Stomach (tissue), 9 donors: ENCODE measurements around the gene CHKB. TPM values are rescaled to one million over a fixed set of nuclear protein-coding genes. Genes with fewer than 3 reads are reported as not detected.

Experiments
- DNase-seq, 2 donors: peaks; one replicate each; pipeline versions ENCODE4 v3.0.0 to v3.0.0-alpha.2; 2013 to 2019
- H3K27ac ChIP-seq, 5 donors: fragments of 200-600 bp in 4 of 5; sonication (generic) in 4 of 5; one replicate each; pipeline ENCODE4 v1.5.1; 2013 to 2019; ENCODE audit warnings: mild to moderate bottlenecking in 1 of 5, moderate library complexity in 1 of 5
- H3K27me3 ChIP-seq, 3 donors: fragments of 200-600 bp; sonication (generic); one replicate each; pipeline ENCODE4 v1.5.1; 2017 to 2019; ENCODE audit warnings: mixed run types in 1 of 3
- H3K36me3 ChIP-seq, 4 donors: fragments of 200-600 bp; sonication (generic); 1 replicate in 3 of 4; 2 replicates in 1 of 4; pipeline ENCODE4 v1.5.1; 2016 to 2019
- H3K4me1 ChIP-seq, 4 donors: fragments of 200-600 bp; sonication (generic); one replicate each; pipeline ENCODE4 v1.5.1; 2016 to 2019
- H3K4me3 ChIP-seq, 4 donors: fragments of 200-600 bp; sonication (generic) in 3 of 4; one replicate each; pipeline ENCODE4 v1.5.1; 2016 to 2019; ENCODE audit warnings: mild to moderate bottlenecking in 1 of 4
- H3K9me3 ChIP-seq, 4 donors: fragments of 200-600 bp; sonication (generic); one replicate each; pipeline ENCODE4 v1.5.1; 2016 to 2019
- CTCF ChIP-seq, 7 experiments: fragments of 450-650 bp in 4 of 7; fragments of 200-600 bp in 3 of 7; sonication (generic) in 3 of 7; IDR thresholded peaks; one replicate each; pipeline ENCODE4 v1.5.1; 2016 to 2019; ENCODE audit warnings: antibody characterized with exemption in 7 of 7, control low read depth in 2 of 7, mild to moderate bottlenecking in 1 of 7
- EP300 ChIP-seq: sonication (generic); formaldehyde crosslinking; IDR thresholded peaks from one replicate; pipeline ENCODE4 v1.6.1; 2017; ENCODE audit warnings: antibody characterized with exemption
- POLR2A ChIP-seq, 4 donors: fragments of 450-650 bp; IDR thresholded peaks; one replicate each; pipeline ENCODE4 v1.6.1; 2016; ENCODE audit warnings: antibody characterized with exemption in 4 of 4, control low read depth in 2 of 4, mild to moderate bottlenecking in 1 of 4, moderate library complexity in 1 of 4
- POLR2AphosphoS5 ChIP-seq, 3 donors: sonication (generic); formaldehyde crosslinking; IDR thresholded peaks; one replicate each; pipeline ENCODE4 v1.6.1; 2016; ENCODE audit warnings: antibody characterized with exemption in 3 of 3
- WGBS, 5 donors: extraction: QIAGEN DNeasy Blood & Tissue Kit in 3 of 5; methylation state at CpG; one replicate each; pipeline versions ENCODE4 v1.1.5 to v1.1.7; 2013 to 2018; 5-methylcytosine and 5-hydroxymethylcytosine counted together
- intact Hi-C: fragments of 100-400 bp; cut with DNase I; formaldehyde crosslinking; loops from one replicate; pipeline ENCODE4 v1.15.1; 2023; ENCODE audit warnings: low total_unique reads
- polyA plus RNA-seq, 3 donors: library from polyadenylated mRNA; stranded (reverse); fragments of 200-250 nt; gene quantifications; one replicate each; pipeline ENCODE4 v1.2.3, GENCODE V29; 2013
- total RNA-seq, 5 donors: library from RNA; depleted of rRNA; stranded (reverse); fragments of >200 nt; gene quantifications; one replicate each; pipeline versions ENCODE4 v1.1.0 to v1.2.3, GENCODE V29; 2014 to 2016
- donor health status: healthy with polysubstance abuse.
- donor health status: Bipolar disorder and iron deficiency.
- donor health status: healthy.

The CHKB gene
- total and polyA plus RNA-seq, 8 donors = 31.9 to 283 (median 118) TPM

DNA sequence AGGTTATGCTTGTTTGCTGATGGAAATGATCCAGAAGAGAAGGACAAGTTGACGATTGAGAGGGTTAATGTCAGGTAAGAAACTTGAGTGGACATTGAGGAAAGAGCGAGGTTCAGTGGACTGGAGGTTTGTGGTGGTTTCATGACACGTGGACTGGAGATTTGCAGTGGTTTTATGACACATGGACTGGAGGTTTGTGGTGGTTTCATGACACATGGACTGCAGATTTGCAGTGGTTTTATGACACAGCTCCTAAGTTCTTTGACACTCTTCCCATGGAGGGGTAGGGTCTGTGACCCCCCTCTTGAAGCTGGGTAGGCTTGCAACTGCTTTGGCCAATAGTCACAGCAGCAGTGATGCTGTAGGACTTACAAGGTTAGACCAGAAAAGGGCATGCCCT is 12.5 kb upstream of the CHKB start:
- peaks cover 5 to 24% (median 9%) of the 10 kb centered on the region in 3 donors for H3K27me3 ChIP-seq
- H3K4me1 ChIP-seq = peaks cover 4 to 7% (median 6%) of the 10 kb centered on the region in 4 donors
- H3K4me3 ChIP-seq = no peak overlapping the region
- DNase-seq = no peak
- peaks cover 0 to 3% (median 0%) of the 10 kb centered on the region in 4 donors for H3K36me3 ChIP-seq
- no peaks in the 10 kb centered on the region for H3K9me3 ChIP-seq
- TF ChIP-seq EP300 (no peak), POLR2AphosphoS5 (IDR thresholded peaks at IDR 0.05) (no peak), POLR2A (IDR thresholded peaks at IDR 0.05) (no peak)
- WGBS, 5 donors = 86 to 90% (median 88%) methylated on average over 3 of the region's 3 CpGs
- intact Hi-C loops = no loop called here
- no peak overlapping the region for H3K27ac ChIP-seq

DNA sequence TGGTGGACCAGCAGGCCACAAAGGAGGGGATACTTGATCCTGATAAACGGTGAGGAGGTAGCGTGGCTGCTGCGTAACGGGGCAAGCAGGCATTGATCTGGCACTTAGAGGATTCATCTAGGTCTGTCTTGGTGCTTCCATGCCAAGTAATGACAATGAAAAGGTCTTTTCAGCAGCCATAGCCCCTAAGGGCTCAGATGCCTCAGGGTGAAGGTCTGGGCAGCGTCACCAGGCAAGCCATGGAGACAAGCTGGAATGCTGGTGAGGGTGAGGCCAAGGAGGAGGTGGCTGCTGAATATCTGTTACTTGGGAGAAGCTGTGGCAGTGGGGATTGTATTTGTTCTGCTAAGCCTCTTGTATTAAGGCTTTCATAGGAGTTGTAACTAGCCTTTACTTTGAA is 4.8 kb upstream of the CHKB start:
- Histone ChIP-seq H3K27ac (no peak overlapping the region), H3K4me1 (peaks cover 8 to 9% (median 9%) of the 10 kb centered on the region in 4 donors), H3K27me3 (no peaks in the 10 kb centered on the region), H3K36me3 (no peaks in the 10 kb centered on the region), H3K4me3 (no peak overlapping the region), H3K9me3 (no peaks in the 10 kb centered on the region)
- 90 to 97% (median 95%) methylated on average over 5 of the region's 5 CpGs for WGBS, 5 donors
- intact Hi-C loops = no loop called here
- TF ChIP-seq POLR2A (IDR thresholded peaks at IDR 0.05) = no peak
- TF ChIP-seq POLR2AphosphoS5 (IDR thresholded peaks at IDR 0.05) = no peak
- no peak for TF ChIP-seq CTCF (IDR thresholded peaks at IDR 0.05)
- TF ChIP-seq EP300 = no peak
- no peak for DNase-seq

DNA sequence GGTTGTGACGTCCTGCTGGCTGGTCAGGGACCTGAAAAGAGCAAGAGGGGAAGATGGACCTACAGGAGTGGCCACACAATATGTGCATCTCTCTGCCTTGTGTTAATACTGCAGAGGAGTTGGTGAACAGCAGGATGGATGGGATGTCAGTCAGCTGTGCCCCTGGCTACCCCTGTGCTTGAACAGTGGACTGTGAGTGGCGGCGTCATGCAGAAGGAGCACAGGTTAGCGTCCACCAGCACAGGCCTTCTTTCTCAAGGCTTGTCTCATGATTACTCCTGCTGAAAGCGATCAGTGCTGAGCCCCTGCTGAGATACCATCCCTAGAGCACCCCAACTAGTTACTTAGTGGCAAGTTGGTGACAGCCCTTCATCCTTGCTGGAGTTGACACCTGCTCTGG is 3.8 kb upstream of the CHKB start:
- Histone ChIP-seq H3K27ac (no peak overlapping the region), H3K4me1 (peaks cover 14 to 16% (median 16%) of the 10 kb centered on the region in 4 donors), H3K27me3 (no peaks in the 10 kb centered on the region), H3K36me3 (no peaks in the 10 kb centered on the region), H3K9me3 (no peaks in the 10 kb centered on the region), H3K4me3 (no peak overlapping the region)
- no peak for DNase-seq
- intact Hi-C loops = no loop called here
- WGBS, 5 donors = 72 to 90% (median 84%) methylated on average over 5 of the region's 5 CpGs
- TF ChIP-seq EP300 = no peak
- TF ChIP-seq POLR2A (IDR thresholded peaks at IDR 0.05) = no peak
- TF ChIP-seq POLR2AphosphoS5 (IDR thresholded peaks at IDR 0.05) = no peak
- TF ChIP-seq CTCF (IDR thresholded peaks at IDR 0.05) = no peak

GRCh38 chr22:50585781-50586180 is 3.1 kb upstream of the CHKB start:
- H3K27me3 ChIP-seq = no peaks in the 10 kb centered on the region
- no peak for TF ChIP-seq POLR2AphosphoS5 (IDR thresholded peaks at IDR 0.05)
- no peak for TF ChIP-seq CTCF (IDR thresholded peaks at IDR 0.05)
- TF ChIP-seq EP300 = no peak
- TF ChIP-seq POLR2A (IDR thresholded peaks at IDR 0.05) = no peak
- H3K27ac ChIP-seq = no peak overlapping the region
- H3K4me3 ChIP-seq = no peak overlapping the region
- no peaks in the 10 kb centered on the region for H3K9me3 ChIP-seq
- WGBS, 5 donors = 88 to 97% (median 94%) methylated on average over 8 of the region's 8 CpGs
- peaks cover 21 to 22% (median 22%) of the 10 kb centered on the region in 4 donors for H3K4me1 ChIP-seq
- intact Hi-C loops = no loop called here
- DNase-seq = no peak
- H3K36me3 ChIP-seq = peaks cover 0 to 3% (median 0%) of the 10 kb centered on the region in 4 donors

- Histone ChIP-seq H3K4me1 (peaks cover 22 to 28% (median 23%) of the 10 kb centered on the region in 4 donors), H3K36me3 (peaks cover 0 to 8% (median 3%) of the 10 kb centered on the region in 4 donors), H3K27ac (no peak overlapping the region), H3K27me3 (no peaks in the 10 kb centered on the region), H3K4me3 (no peak overlapping the region), H3K9me3 (no peaks in the 10 kb centered on the region)
- intact Hi-C loops = no loop called here
- TF ChIP-seq POLR2A (IDR thresholded peaks at IDR 0.05) (no peak), POLR2AphosphoS5 (IDR thresholded peaks at IDR 0.05) (no peak), CTCF (IDR thresholded peaks at IDR 0.05) (no peak), EP300 (no peak)
- DNase-seq = no peak
- WGBS, 5 donors = 85 to 97% (median 90%) methylated on average over 3 of the region's 3 CpGs
Observed at GRCh38 chr22:50585238-50585637, 2.6 kb upstream of the CHKB start.
